Breast epithelium (tissue), 4 donors: ENCODE measurements around the gene PRR3. TPM values are rescaled to one million over a fixed set of nuclear protein-coding genes. Genes with fewer than 3 reads are reported as not detected.
A peak's percentile ranks its signal among the peaks of the same experiment; 100 is the strongest.
"Not testable (repeated sequence)": the region's sequence is repeated elsewhere in the genome, so short reads cannot be mapped to it uniquely, and the experiment has no call there.

Experiments used
- DNase-seq, 2 donors: peaks; one replicate each; pipeline ENCODE4 v3.0.0-alpha.2; 2019; ENCODE audit warnings: low spot score in 2 of 2
- H3K27ac ChIP-seq, 2 donors: fragments of 200-600 bp; sonication (generic) in 1 of 2; one replicate each; pipeline ENCODE4 v1.5.1; 2016 to 2019; ENCODE audit warnings: mild to moderate bottlenecking in 1 of 2
- H3K27me3 ChIP-seq, 2 donors: fragments of 200-600 bp; sonication (generic) in 1 of 2; one replicate each; pipeline versions ENCODE4 v1.5.1 to v1.6.0; 2017 to 2019; ENCODE audit warnings: control low read depth in 1 of 2, mild to moderate bottlenecking in 1 of 2
- H3K36me3 ChIP-seq: fragments of 200-600 bp; one replicate; pipeline ENCODE4 v1.5.1; 2019
- H3K4me1 ChIP-seq, 2 donors: fragments of 200-600 bp; sonication (generic); one replicate each; pipeline ENCODE4 v1.5.1; 2016 to 2019; ENCODE audit warnings: control low read depth in 1 of 2
- H3K4me3 ChIP-seq, 3 donors: fragments of 200-600 bp; sonication (generic); 1 replicate in 2 of 3; 2 replicates in 1 of 3; pipeline ENCODE4 v1.5.1; 2016 to 2019; ENCODE audit warnings: mild to moderate bottlenecking in 3 of 3, moderate library complexity in 2 of 3
- H3K9me3 ChIP-seq, 2 donors: fragments of 200-600 bp; sonication (generic) in 1 of 2; one replicate each; pipeline ENCODE4 v1.5.1; 2016 to 2019; ENCODE audit warnings: control low read depth in 1 of 2
- POLR2A ChIP-seq: fragments of 450-650 bp; IDR thresholded peaks from one replicate; pipeline ENCODE4 v1.6.1; 2016; ENCODE audit warnings: antibody characterized with exemption, mild to moderate bottlenecking, moderate library complexity
- POLR2AphosphoS5 ChIP-seq, 3 donors: sonication (generic); formaldehyde crosslinking; IDR thresholded peaks; one replicate each; pipeline ENCODE4 v1.6.1; 2017; ENCODE audit warnings: antibody characterized with exemption in 3 of 3
- intact Hi-C: fragments of 100-400 bp; cut with DNase I; formaldehyde crosslinking; loops from one replicate; pipeline ENCODE4 v1.15.1; 2023; ENCODE audit warnings: low total_unique reads
- total RNA-seq, 3 donors: library from RNA; depleted of rRNA; stranded (reverse); fragments of >200 nt; gene quantifications; one replicate each; pipeline ENCODE4 v1.1.0, GENCODE V29; 2016
- TF ChIP-seq, protein P1 (sequence below), 3 donors: fragments of 450-650 bp; IDR thresholded peaks; one replicate each; pipeline ENCODE4 v1.5.1; 2016 to 2017; ENCODE audit warnings: antibody characterized with exemption in 3 of 3, mild to moderate bottlenecking in 3 of 3, moderate library complexity in 3 of 3

PRR3 gene
- total RNA-seq, 3 donors from 2014 or later, result 9.0 to 28.4 (median 12.1) TPM

DNA sequence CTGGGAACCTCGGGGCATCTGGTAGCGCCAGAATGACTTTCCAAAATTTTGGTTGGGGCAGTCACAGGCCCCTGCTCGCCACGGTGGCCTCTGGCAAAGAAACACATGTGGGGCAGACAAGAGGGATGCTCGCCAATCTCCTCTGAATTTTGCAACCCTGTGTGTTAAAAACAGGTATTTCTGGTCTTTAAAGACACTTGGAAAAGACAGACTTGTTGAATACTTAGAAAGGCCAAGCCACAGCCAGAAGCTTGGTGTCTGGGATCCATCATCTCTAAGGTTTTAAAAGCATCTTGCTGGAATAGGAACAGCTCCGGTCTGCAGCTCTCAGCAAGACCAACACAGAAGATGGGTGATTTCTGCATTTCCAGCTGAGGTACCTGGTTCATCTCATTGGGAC is 36.6 kb upstream of the PRR3 start:
- Histone ChIP-seq H3K27ac (peak overlapping the region; percentile 69 to 73), H3K27me3 (no peaks in the 10 kb centered on the region), H3K4me3 (peak overlapping the region in 1 of 3 donors; percentile 22), H3K4me1 (no peaks in the 10 kb centered on the region), H3K36me3 (no peaks in the 10 kb centered on the region), H3K9me3 (no peaks in the 10 kb centered on the region)
- DNase-seq, result peak in 1 of 2 donors; percentile 62
- peak in 1 of 3 donors; percentile 24 for TF ChIP-seq POLR2AphosphoS5 (IDR thresholded peaks at IDR 0.05)
- TF ChIP-seq, protein P1, sequence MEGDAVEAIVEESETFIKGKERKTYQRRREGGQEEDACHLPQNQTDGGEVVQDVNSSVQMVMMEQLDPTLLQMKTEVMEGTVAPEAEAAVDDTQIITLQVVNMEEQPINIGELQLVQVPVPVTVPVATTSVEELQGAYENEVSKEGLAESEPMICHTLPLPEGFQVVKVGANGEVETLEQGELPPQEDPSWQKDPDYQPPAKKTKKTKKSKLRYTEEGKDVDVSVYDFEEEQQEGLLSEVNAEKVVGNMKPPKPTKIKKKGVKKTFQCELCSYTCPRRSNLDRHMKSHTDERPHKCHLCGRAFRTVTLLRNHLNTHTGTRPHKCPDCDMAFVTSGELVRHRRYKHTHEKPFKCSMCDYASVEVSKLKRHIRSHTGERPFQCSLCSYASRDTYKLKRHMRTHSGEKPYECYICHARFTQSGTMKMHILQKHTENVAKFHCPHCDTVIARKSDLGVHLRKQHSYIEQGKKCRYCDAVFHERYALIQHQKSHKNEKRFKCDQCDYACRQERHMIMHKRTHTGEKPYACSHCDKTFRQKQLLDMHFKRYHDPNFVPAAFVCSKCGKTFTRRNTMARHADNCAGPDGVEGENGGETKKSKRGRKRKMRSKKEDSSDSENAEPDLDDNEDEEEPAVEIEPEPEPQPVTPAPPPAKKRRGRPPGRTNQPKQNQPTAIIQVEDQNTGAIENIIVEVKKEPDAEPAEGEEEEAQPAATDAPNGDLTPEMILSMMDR (IDR thresholded peaks at IDR 0.05), result no peak
- intact Hi-C loops, result no loop called here

DNA sequence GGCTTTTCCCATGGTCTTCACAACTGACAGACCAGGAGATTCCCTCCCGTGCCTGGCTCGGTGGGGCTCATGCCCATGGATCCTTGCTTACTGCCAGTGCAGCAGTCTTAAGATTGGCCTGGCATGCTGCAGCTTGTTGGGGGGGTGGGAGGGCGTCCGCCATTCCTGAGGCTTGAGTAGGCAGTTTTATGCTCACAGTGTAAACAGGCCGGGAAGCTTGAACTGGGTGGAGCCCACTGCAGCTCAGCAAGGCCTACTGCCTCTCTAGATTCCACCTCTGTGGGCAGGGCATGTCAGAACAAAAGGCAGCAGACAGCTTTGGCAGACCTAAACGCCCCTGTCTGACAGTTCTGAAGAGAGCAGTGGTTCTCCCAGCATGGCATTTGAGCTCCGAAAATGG is 36.0 kb upstream of the PRR3 start:
- H3K36me3 ChIP-seq, H3K4me1 ChIP-seq, intact Hi-C loops, H3K9me3 ChIP-seq, H3K27me3 ChIP-seq: not testable (repeated sequence)
- Histone ChIP-seq H3K27ac (peak overlapping the region; percentile 69 to 73), H3K4me3 (peak overlapping the region in 1 of 3 donors; percentile 22)
- peak in 1 of 2 donors; percentile 55 for DNase-seq

DNA sequence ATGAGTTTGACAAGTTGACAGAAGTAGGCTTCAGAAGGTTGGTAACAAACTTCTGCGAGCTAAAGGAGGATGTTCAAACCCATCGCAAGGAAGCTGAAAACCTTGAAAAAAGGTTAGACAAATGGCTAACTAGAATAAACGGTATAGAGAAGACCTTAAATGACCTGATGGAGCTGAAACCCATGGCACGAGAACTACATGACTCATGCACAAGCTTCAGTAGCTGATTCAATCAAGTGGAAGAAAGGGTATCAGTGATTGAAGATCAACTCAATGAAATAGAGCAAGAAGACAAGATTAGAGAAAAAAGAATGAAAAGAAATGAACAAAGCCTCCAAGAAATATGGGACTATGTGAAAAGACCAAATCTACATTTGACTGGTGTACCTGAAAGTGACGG is 35.1 kb upstream of the PRR3 start:
- peak overlapping the region in 1 of 2 donors; percentile 73 for H3K27ac ChIP-seq

DNA sequence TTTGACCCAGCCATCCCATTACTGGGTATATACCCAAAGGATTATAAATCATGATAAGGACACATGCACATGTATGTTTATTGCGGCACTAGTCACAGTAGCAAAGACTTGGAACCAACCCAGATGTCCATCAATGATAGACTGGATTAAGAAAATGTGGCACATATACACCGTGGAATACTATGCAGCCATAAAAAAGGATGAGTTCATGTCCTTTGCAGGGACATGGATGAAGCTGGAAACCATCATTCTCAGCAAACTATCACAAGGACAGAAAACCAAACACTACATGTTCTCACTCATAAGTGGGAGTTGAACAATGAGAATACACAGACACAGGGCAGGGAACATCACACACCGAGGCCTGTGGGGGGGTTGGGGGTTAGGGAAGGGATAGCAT is 30.7 kb upstream of the PRR3 start:
- H3K4me1 ChIP-seq, H3K4me3 ChIP-seq, H3K36me3 ChIP-seq, H3K27ac ChIP-seq, H3K27me3 ChIP-seq, intact Hi-C loops, H3K9me3 ChIP-seq, DNase-seq: not testable (repeated sequence)

More for the DNA sequence above, 35.1 kb upstream of the PRR3 start:
- H3K4me1 ChIP-seq, intact Hi-C loops, DNase-seq, H3K36me3 ChIP-seq, H3K9me3 ChIP-seq, H3K27me3 ChIP-seq, H3K4me3 ChIP-seq: not testable (repeated sequence)

DNA sequence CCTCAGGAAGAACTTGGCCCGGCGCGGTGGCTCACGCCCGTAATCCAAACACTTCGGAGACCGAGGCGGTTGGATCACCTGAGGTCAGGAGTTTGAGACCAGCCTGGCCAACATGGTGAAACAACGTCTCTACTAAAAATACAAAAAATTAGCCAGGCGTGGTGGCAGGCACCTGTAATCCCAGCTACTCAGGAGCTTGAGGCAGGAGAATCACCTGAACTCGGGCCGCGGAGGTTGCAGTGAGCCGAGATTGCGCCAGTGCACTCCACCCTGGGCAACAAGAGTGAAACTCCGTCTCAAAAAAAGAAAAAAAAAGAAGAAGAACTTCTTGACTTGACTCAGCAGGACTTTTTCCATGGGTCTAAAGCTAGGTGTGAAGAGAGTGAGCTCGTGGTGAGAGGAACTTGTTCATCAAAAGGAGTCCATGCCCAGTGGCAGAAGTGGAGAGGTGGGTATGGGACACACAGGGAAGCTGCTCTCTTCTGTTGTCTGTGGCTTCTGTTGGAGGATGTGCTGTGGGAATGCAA is 27.7 kb upstream of the PRR3 start:
- H3K27ac ChIP-seq, H3K36me3 ChIP-seq, H3K4me3 ChIP-seq, intact Hi-C loops, H3K4me1 ChIP-seq, H3K27me3 ChIP-seq, DNase-seq, H3K9me3 ChIP-seq: not testable (repeated sequence)

DNA sequence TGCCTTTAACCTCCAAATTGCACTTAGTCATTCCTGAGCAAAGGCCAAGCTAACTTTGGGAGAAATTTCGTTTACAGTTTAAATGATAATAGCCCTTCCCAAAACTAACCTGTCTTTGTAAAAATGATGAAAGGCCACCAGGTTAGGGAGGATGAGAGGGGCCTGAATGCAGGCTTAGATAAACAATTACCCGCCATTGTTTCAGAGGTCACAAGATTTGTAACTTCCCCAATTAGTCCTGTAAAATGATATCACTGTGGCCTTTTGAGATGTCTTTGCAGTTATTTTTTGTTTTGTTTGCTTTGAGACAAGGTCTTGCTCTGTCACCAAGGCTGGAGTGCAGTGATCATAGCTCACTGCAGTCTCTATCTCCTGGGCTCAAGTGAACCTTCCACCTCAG is 27.1 kb upstream of the PRR3 start:
- intact Hi-C loops, result no loop called here
- no peak overlapping the region for H3K27ac ChIP-seq
- no peaks in the 10 kb centered on the region for H3K4me1 ChIP-seq
- TF ChIP-seq, protein P1 (IDR thresholded peaks at IDR 0.05), result no peak
- TF ChIP-seq POLR2AphosphoS5 (IDR thresholded peaks at IDR 0.05), result no peak
- TF ChIP-seq POLR2A, result no peak
- no peaks in the 10 kb centered on the region for H3K27me3 ChIP-seq
- DNase-seq, result no peak
- H3K36me3 ChIP-seq, result no peaks in the 10 kb centered on the region
- no peaks in the 10 kb centered on the region for H3K9me3 ChIP-seq
- H3K4me3 ChIP-seq, result no peak overlapping the region

DNA sequence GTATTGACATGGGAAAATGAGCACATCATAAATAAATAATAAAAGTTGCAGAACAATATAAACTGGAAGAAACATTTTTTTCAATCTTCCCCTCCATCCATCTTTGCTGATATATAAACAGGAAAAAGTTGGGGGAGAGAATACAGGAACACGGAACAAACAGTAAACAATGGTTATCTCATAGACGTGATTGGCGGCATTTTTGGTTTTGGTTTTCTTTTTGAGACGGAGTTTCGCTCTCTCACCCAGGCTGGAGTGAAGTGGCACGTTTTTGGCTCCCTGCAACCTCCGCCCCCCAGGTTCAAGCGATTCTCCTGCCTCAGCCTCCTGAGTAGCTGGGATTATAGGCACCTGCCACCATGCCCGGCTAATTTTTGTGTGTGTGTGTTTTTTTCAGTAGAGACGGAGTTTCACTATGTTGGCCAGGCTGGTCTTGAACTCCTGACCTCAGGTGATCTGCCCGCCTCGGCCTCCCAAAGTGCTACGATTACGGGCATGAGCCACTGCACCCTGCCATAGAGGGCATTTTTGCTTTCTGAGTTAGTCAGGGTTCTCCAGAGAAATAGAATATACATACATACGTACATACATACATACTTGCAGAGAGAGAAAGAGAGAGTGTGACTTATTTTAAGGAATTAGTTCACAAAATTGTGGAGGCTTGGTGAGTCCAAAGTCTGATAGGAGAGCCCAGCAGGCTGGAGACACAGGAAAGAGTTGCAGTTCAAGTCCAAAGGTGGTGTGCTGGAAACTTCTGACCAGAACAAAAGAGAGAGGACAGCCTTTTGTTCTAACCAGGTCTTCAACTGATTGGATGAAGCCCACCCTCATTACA is 23.4 kb upstream of the PRR3 start:
- no peak overlapping the region for H3K4me3 ChIP-seq
- H3K27me3 ChIP-seq, result no peaks in the 10 kb centered on the region
- no peak for TF ChIP-seq POLR2AphosphoS5 (IDR thresholded peaks at IDR 0.05)
- TF ChIP-seq, protein P1 (IDR thresholded peaks at IDR 0.05), result no peak
- TF ChIP-seq POLR2A, result no peak
- no peaks in the 10 kb centered on the region for H3K4me1 ChIP-seq
- intact Hi-C loops, result no loop called here
- H3K27ac ChIP-seq, result no peak overlapping the region
- H3K36me3 ChIP-seq, result no peaks in the 10 kb centered on the region
- DNase-seq, result no peak
- no peaks in the 10 kb centered on the region for H3K9me3 ChIP-seq
